H9 (cell line): ENCODE measurements around the gene ITCH. TPM values are rescaled to one million over a fixed set of nuclear protein-coding genes. Genes with fewer than 3 reads are reported as not detected.

Experiments used
- DNase-seq: peaks from one replicate; pipeline ENCODE4 v3.0.0-alpha.2; 2017
- H2AFZ ChIP-seq: one replicate; pipeline ENCODE4 v1.6.1; 2013; ENCODE audit warnings: mild to moderate bottlenecking, low read length, control low read depth, moderate library complexity
- H2AK5ac ChIP-seq: 2 replicates; pipeline ENCODE4 v1.6.1; 2013; ENCODE audit warnings: low read length, control low read depth, mixed read lengths; ENCODE audit not compliant: insufficient read length
- H2BK120ac ChIP-seq: one replicate; pipeline ENCODE4 v1.6.1; 2013; ENCODE audit warnings: low read depth, mild to moderate bottlenecking, low read length, control low read depth, inconsistent platforms; ENCODE audit not compliant: poor library complexity, severe bottlenecking
- H2BK12ac ChIP-seq: 2 replicates; pipeline ENCODE4 v1.6.1; 2013; ENCODE audit warnings: low read length, control low read depth, mixed read lengths, low read depth; ENCODE audit not compliant: insufficient read length
- H2BK15ac ChIP-seq: 2 replicates; pipeline ENCODE4 v1.6.1; 2013; ENCODE audit warnings: low read depth, low read length, control low read depth
- H2BK20ac ChIP-seq: one replicate; pipeline ENCODE4 v1.6.1; 2013; ENCODE audit warnings: low read depth, mild to moderate bottlenecking, low read length, control low read depth, inconsistent platforms; ENCODE audit not compliant: poor library complexity, severe bottlenecking
- H2BK5ac ChIP-seq: 2 replicates; pipeline ENCODE4 v1.6.1; 2013; ENCODE audit warnings: low read length, control low read depth, mixed read lengths; ENCODE audit not compliant: insufficient read length
- H3K14ac ChIP-seq: 2 replicates; pipeline ENCODE4 v1.6.1; 2013; ENCODE audit warnings: low read length, control low read depth; ENCODE audit not compliant: insufficient read depth
- H3K18ac ChIP-seq: 2 replicates; pipeline ENCODE4 v1.6.1; 2013; ENCODE audit warnings: low read depth, mild to moderate bottlenecking, mixed read lengths, low read length, control low read depth; ENCODE audit not compliant: insufficient read length
- H3K23ac ChIP-seq: 2 replicates; pipeline ENCODE4 v1.6.1; 2013; ENCODE audit warnings: low read length, control low read depth, mixed read lengths, low read depth; ENCODE audit not compliant: insufficient read length
- H3K23me2 ChIP-seq: 2 replicates; pipeline ENCODE4 v1.6.1; 2013; ENCODE audit warnings: low read depth, mild to moderate bottlenecking, mixed read lengths, low read length, control low read depth; ENCODE audit not compliant: insufficient read length, poor library complexity, severe bottlenecking
- H3K27ac ChIP-seq: 2 replicates; pipeline ENCODE4 v1.5.1; 2013; ENCODE audit warnings: low read length, control low read depth, mixed read lengths, low read depth; ENCODE audit not compliant: insufficient read length
- H3K27me3 ChIP-seq: 2 replicates; pipeline ENCODE4 v1.6.1; 2013; ENCODE audit warnings: low read length, control low read depth, inconsistent platforms; ENCODE audit not compliant: insufficient read depth
- H3K4ac ChIP-seq: 2 replicates; pipeline ENCODE4 v1.6.1; 2013; ENCODE audit warnings: low read depth, mild to moderate bottlenecking, control low read depth, inconsistent platforms, low read length, moderate library complexity
- H3K4me1 ChIP-seq: 2 replicates; pipeline ENCODE4 v1.6.1; 2013; ENCODE audit warnings: low read length, control low read depth, inconsistent platforms; ENCODE audit not compliant: insufficient read depth
- H3K4me2 ChIP-seq: 2 replicates; pipeline ENCODE4 v1.6.1; 2013; ENCODE audit warnings: low read length, control low read depth, mixed read lengths; ENCODE audit not compliant: insufficient read length, insufficient read depth
- H3K56ac ChIP-seq: 2 replicates; pipeline ENCODE4 v1.6.1; 2013; ENCODE audit warnings: low read depth, mild to moderate bottlenecking, mixed read lengths, low read length, control low read depth; ENCODE audit not compliant: insufficient read length
- H3K79me1 ChIP-seq: 2 replicates; pipeline ENCODE4 v1.6.1; 2013; ENCODE audit warnings: low read depth, mild to moderate bottlenecking, moderate library complexity, low read length, control low read depth, inconsistent platforms; ENCODE audit not compliant: insufficient read depth, poor library complexity, severe bottlenecking
- H3K79me2 ChIP-seq: 2 replicates; pipeline ENCODE4 v1.6.1; 2013; ENCODE audit warnings: low read length, control low read depth, inconsistent platforms; ENCODE audit not compliant: insufficient read depth
- H3K9ac ChIP-seq: 2 replicates; pipeline ENCODE4 v1.6.1; 2013; ENCODE audit warnings: low read length, control low read depth, mixed read lengths; ENCODE audit not compliant: insufficient read length; ENCODE audit errors: extremely low read depth
- H3K9me3 ChIP-seq: one replicate; pipeline ENCODE4 v1.6.1; 2013; ENCODE audit warnings: low read depth, low read length, inconsistent platforms; ENCODE audit not compliant: control insufficient read depth
- H3T11ph ChIP-seq: one replicate; pipeline ENCODE4 v1.6.1; 2013; ENCODE audit warnings: mild to moderate bottlenecking, low read length, control low read depth, inconsistent platforms
- H4K20me1 ChIP-seq: one replicate; pipeline ENCODE4 v1.6.1; 2013; ENCODE audit not compliant: control insufficient read depth, insufficient read length, insufficient read depth
- H4K5ac ChIP-seq: 2 replicates; pipeline ENCODE4 v1.6.1; 2013; ENCODE audit warnings: low read depth, mild to moderate bottlenecking, mixed read lengths, low read length, control low read depth; ENCODE audit not compliant: insufficient read length
- H4K8ac ChIP-seq: replicated peaks from 2 replicates; pipeline ENCODE4 v1.6.1; 2013; ENCODE audit warnings: low read length, control low read depth, mixed read lengths, low read depth; ENCODE audit not compliant: insufficient read length
- H4K91ac ChIP-seq: 2 replicates; pipeline ENCODE4 v1.6.1; 2013; ENCODE audit warnings: low read depth, mild to moderate bottlenecking, moderate library complexity, mixed read lengths, low read length, control low read depth; ENCODE audit not compliant: insufficient read length
- H3K27ac Mint-ChIP-seq, 3 experiments: 2 replicates in 2 of 3; 3 replicates in 1 of 3; pipeline ENCODE4 v1.8.0; 2020 to 2021; ENCODE audit warnings: mixed read lengths in 3 of 3, mild to moderate bottlenecking in 1 of 3, moderate library complexity in 1 of 3
- H3K27me3 Mint-ChIP-seq: 2 replicates; pipeline ENCODE4 v1.8.0; 2021; ENCODE audit warnings: low read depth, mild to moderate bottlenecking, moderate library complexity, mixed read lengths
- H3K36me3 Mint-ChIP-seq, 3 experiments: 2 replicates in 2 of 3; 3 replicates in 1 of 3; pipeline ENCODE4 v1.8.0; 2020 to 2021; ENCODE audit warnings: low read depth in 3 of 3, mixed read lengths in 3 of 3; ENCODE audit not compliant: insufficient read depth in 1 of 3
- H3K4me1 Mint-ChIP-seq, 2 experiments: 2 replicates each; pipeline ENCODE4 v1.8.0; 2020; ENCODE audit warnings: mixed read lengths in 2 of 2
- H3K4me3 Mint-ChIP-seq, 2 experiments: 2 replicates in 1 of 2; 3 replicates in 1 of 2; pipeline ENCODE4 v1.8.0; 2020 to 2021; ENCODE audit warnings: mild to moderate bottlenecking in 2 of 2, mixed read lengths in 2 of 2, moderate library complexity in 1 of 2
- H3K9me3 Mint-ChIP-seq, 2 experiments: 2 replicates in 1 of 2; 3 replicates in 1 of 2; pipeline ENCODE4 v1.8.0; 2020; ENCODE audit warnings: mild to moderate bottlenecking in 2 of 2, mixed read lengths in 2 of 2, moderate library complexity in 1 of 2
- WGBS: extraction: QIAGEN DNeasy Blood & Tissue Kit; methylation state at CpG from one replicate; pipeline ENCODE4 v1.1.7; 2013; ENCODE audit warnings: missing lambda C conversion rate, low lambda C conversion rate, mixed read lengths; ENCODE audit not compliant: insufficient read length; ENCODE audit errors: extremely low coverage; 5-methylcytosine and 5-hydroxymethylcytosine counted together
- total RNA-seq: library from RNA; stranded (reverse); gene quantifications from 2 replicates; pipeline ENCODE4 v1.2.1, GENCODE V29; 2021
- TF ChIP-seq, protein P1 (sequence below): fragments of 200-600 bp; sonication (generic); conservative IDR thresholded peaks from 3 replicates; pipeline ENCODE4 v1.8.0; 2021; ENCODE audit warnings: antibody characterized with exemption, mild to moderate bottlenecking

The ITCH gene
- total RNA-seq, 1 experiment from 2014 or later, result 55.9 TPM

DNA sequence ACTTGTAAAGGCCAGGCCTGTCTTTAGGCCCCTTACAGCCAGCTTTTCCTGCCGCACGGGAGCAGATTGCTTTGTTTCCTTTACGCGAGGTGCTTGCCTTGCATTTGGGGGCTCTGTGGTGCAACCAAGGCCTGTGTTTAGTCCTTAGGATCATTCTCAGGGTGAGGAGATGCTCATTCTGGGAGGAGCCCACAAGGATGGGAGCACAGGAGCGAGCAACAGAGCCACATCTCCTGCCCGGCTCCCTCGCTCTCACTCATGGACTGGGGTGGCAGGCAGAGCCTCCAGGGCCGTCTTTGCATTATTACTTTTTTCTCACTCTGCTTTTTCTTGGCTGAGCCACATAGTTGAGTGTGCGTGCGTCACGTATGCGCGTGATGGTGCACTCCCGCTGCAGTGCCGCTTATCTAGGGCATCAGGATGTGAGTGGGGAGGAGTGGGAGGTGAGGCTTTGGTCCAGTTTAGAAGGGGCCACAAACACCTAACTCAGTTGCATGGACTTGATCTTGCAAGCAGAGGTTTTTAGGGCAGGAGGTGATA, 172.3 kb downstream of the ITCH start:
- TF ChIP-seq, protein P1, sequence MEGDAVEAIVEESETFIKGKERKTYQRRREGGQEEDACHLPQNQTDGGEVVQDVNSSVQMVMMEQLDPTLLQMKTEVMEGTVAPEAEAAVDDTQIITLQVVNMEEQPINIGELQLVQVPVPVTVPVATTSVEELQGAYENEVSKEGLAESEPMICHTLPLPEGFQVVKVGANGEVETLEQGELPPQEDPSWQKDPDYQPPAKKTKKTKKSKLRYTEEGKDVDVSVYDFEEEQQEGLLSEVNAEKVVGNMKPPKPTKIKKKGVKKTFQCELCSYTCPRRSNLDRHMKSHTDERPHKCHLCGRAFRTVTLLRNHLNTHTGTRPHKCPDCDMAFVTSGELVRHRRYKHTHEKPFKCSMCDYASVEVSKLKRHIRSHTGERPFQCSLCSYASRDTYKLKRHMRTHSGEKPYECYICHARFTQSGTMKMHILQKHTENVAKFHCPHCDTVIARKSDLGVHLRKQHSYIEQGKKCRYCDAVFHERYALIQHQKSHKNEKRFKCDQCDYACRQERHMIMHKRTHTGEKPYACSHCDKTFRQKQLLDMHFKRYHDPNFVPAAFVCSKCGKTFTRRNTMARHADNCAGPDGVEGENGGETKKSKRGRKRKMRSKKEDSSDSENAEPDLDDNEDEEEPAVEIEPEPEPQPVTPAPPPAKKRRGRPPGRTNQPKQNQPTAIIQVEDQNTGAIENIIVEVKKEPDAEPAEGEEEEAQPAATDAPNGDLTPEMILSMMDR, result no peak
- Histone ChIP-seq H3K79me1 (no peaks in the 10 kb centered on the region), H2AFZ (no peak overlapping the region), H3K9ac (no peak overlapping the region), H4K8ac (no peak overlapping the region), H2BK12ac (no peak overlapping the region), H3K9me3 (no peaks in the 10 kb centered on the region), H4K91ac (no peak overlapping the region), H3K27ac (no peak overlapping the region), H3K23ac (no peak overlapping the region), H3K4ac (no peak overlapping the region), H3K56ac (no peak overlapping the region), H2BK15ac (no peak overlapping the region), H3K4me1 (no peaks in the 10 kb centered on the region), H3T11ph (no peak overlapping the region), H2BK120ac (no peak overlapping the region), H3K79me2 (no peaks in the 10 kb centered on the region), H3K14ac (no peak overlapping the region), H3K4me2 (no peak overlapping the region), H2BK20ac (no peak overlapping the region), H2AK5ac (no peak overlapping the region), H3K23me2 (no peaks in the 10 kb centered on the region), H4K20me1 (no peaks in the 10 kb centered on the region), H3K27me3 (no peaks in the 10 kb centered on the region), H4K5ac (no peak overlapping the region), H3K18ac (no peak overlapping the region), H2BK5ac (no peak overlapping the region)
- peaks cover 34 to 77% (median 48%) of the 10 kb centered on the region in 3 experiments; a peak in 6 of 7 replicates for H3K36me3 Mint-ChIP-seq
- no peaks in the 10 kb centered on the region for H3K4me1 Mint-ChIP-seq
- no CpG with 5 or more reads among the region's 15 CpGs for WGBS
- no peaks in the 10 kb centered on the region for H3K9me3 Mint-ChIP-seq
- no peak for DNase-seq
- H3K27me3 Mint-ChIP-seq, result no peaks in the 10 kb centered on the region
- H3K27ac Mint-ChIP-seq, result no peak overlapping the region
- no peak overlapping the region for H3K4me3 Mint-ChIP-seq
